IMR-90 (cell line): ENCODE data around the gene ZDHHC14. TPM values are rescaled to one million over a fixed set of nuclear protein-coding genes. Genes with fewer than 3 reads are reported as not detected.

Source experiments
- ATAC-seq: fragments of 200-7000 bp; cut with Tn5 transposase; 2 replicates; pipeline ENCODE4 v1.9.1; 2020; ENCODE audit warnings: low read depth, mild to moderate bottlenecking, moderate library complexity
- BruUV-seq: library from RNA; stranded (reverse); fragments of 400-500 nt; replicated peaks from 2 replicates; lab custom pipeline; 2021; lab: Mats Ljungman, UMichigan
- CTCF ChIA-PET: fragments of 300-600 bp; formaldehyde crosslinking; extraction: SDS; loops from one replicate; lab custom pipeline; 2021; ENCODE audit warnings: antibody characterized with exemption; lab: Yijun Ruan, JAX
- POLR2A ChIA-PET: fragments of 300-600 bp; sonication (Branson Sonifier 250); formaldehyde crosslinking; loops from one replicate; lab custom pipeline; 2022; ENCODE audit warnings: antibody characterized with exemption; ENCODE audit not compliant: unreplicated experiment; lab: Charles Lee
- DNase-seq: peaks from one replicate; pipeline ENCODE4 v3.0.0; 2013
- H2AFZ ChIP-seq: replicated peaks from 2 replicates; pipeline ENCODE3; 2013; ENCODE audit warnings: low read length, mild to moderate bottlenecking; ENCODE audit not compliant: poor library complexity
- H2AK5ac ChIP-seq: 2 replicates; pipeline ENCODE4 v1.6.1; 2013; ENCODE audit warnings: low read depth, low read length, inconsistent platforms
- H2AK9ac ChIP-seq: replicated peaks from 2 replicates; pipeline ENCODE3; 2013; ENCODE audit warnings: mild to moderate bottlenecking, low read depth, low read length, moderate library complexity; ENCODE audit not compliant: poor library complexity
- H2BK120ac ChIP-seq: 2 replicates; pipeline ENCODE4 v1.6.1; 2013; ENCODE audit warnings: low read depth, low read length, inconsistent platforms
- H2BK15ac ChIP-seq: 3 replicates; pipeline ENCODE4 v1.6.1; 2013; ENCODE audit warnings: low read depth, low read length, inconsistent platforms
- H2BK20ac ChIP-seq: 2 replicates; pipeline ENCODE4 v1.6.1; 2013; ENCODE audit warnings: low read depth, mild to moderate bottlenecking, inconsistent platforms, low read length, moderate library complexity
- H2BK5ac ChIP-seq: 2 replicates; pipeline ENCODE4 v1.6.1; 2013; ENCODE audit warnings: mild to moderate bottlenecking, low read depth, low read length, inconsistent platforms; ENCODE audit not compliant: poor library complexity, severe bottlenecking
- H3K14ac ChIP-seq: replicated peaks from 2 replicates; pipeline ENCODE4 v1.6.1; 2013; ENCODE audit warnings: low read depth, low read length, inconsistent platforms
- H3K18ac ChIP-seq: 2 replicates; pipeline ENCODE4 v1.6.1; 2013; ENCODE audit warnings: low read depth, low read length, control low read depth
- H3K23ac ChIP-seq: 2 replicates; pipeline ENCODE4 v1.6.1; 2013; ENCODE audit warnings: low read depth, low read length, inconsistent platforms
- H3K27ac ChIP-seq: 2 replicates; pipeline ENCODE4 v1.5.1; 2013; ENCODE audit warnings: mild to moderate bottlenecking, control low read depth, low read length; ENCODE audit not compliant: insufficient read depth
- H3K27me3 ChIP-seq: 2 replicates; pipeline ENCODE4 v1.6.1; 2013; ENCODE audit warnings: low read length; ENCODE audit not compliant: control insufficient read depth, insufficient read depth
- H3K36me3 ChIP-seq: 2 replicates; pipeline ENCODE4 v1.6.1; 2013; ENCODE audit warnings: low read length, mixed read lengths; ENCODE audit not compliant: control insufficient read depth, insufficient read depth
- H3K4ac ChIP-seq: 2 replicates; pipeline ENCODE4 v1.6.1; 2013; ENCODE audit warnings: low read depth, low read length, inconsistent platforms
- H3K4me1 ChIP-seq: 2 replicates; pipeline ENCODE4 v1.6.1; 2013; ENCODE audit warnings: low read length, mixed read lengths; ENCODE audit not compliant: control insufficient read depth, insufficient read depth
- H3K4me2 ChIP-seq: 2 replicates; pipeline ENCODE4 v1.6.1; 2013; ENCODE audit warnings: low read depth, mild to moderate bottlenecking, control low read depth, low read length, moderate library complexity
- H3K4me3 ChIP-seq: 2 replicates; pipeline ENCODE4 v1.5.1; 2013; ENCODE audit warnings: low read depth, mild to moderate bottlenecking, control low read depth, low read length, moderate library complexity; ENCODE audit not compliant: insufficient read depth
- H3K56ac ChIP-seq: 2 replicates; pipeline ENCODE4 v1.6.1; 2013; ENCODE audit warnings: low read length, inconsistent platforms; ENCODE audit not compliant: insufficient read depth; ENCODE audit errors: extremely low read depth
- H3K79me1 ChIP-seq, 2 experiments: 2 replicates each; pipeline ENCODE4 v1.6.1; 2013; ENCODE audit warnings: low read length in 2 of 2, inconsistent platforms in 1 of 2, low read depth in 1 of 2
- H3K9ac ChIP-seq: 2 replicates; pipeline ENCODE4 v1.6.1; 2013; ENCODE audit warnings: low read depth, low read length, control low read depth
- H3K9me1 ChIP-seq: 2 replicates; pipeline ENCODE4 v1.6.1; 2013; ENCODE audit warnings: low read length, inconsistent platforms; ENCODE audit not compliant: insufficient read depth
- H3K9me3 ChIP-seq: 2 replicates; pipeline ENCODE4 v1.6.1; 2013; ENCODE audit warnings: low read length; ENCODE audit not compliant: control insufficient read depth, insufficient read depth
- H4K20me1 ChIP-seq: 2 replicates; pipeline ENCODE4 v1.6.1; 2013; ENCODE audit warnings: low read length, inconsistent platforms; ENCODE audit not compliant: insufficient read depth
- H4K5ac ChIP-seq: 2 replicates; pipeline ENCODE4 v1.6.1; 2013; ENCODE audit warnings: mild to moderate bottlenecking, low read depth, low read length, control low read depth
- H4K8ac ChIP-seq, 2 experiments: 2 replicates each; pipeline ENCODE4 v1.6.1; 2013; ENCODE audit warnings: low read depth in 2 of 2, low read length in 2 of 2, control low read depth in 1 of 2, inconsistent platforms in 1 of 2
- H4K91ac ChIP-seq: 2 replicates; pipeline ENCODE4 v1.6.1; 2013; ENCODE audit warnings: low read depth, low read length, inconsistent platforms; ENCODE audit not compliant: insufficient read depth
- BHLHE40 ChIP-seq: fragments of 150-350 bp; IDR thresholded peaks from 2 replicates; pipeline ENCODE4 v1.6.1; 2016; ENCODE audit warnings: mild to moderate bottlenecking, low read depth, low read length
- CEBPB ChIP-seq: IDR thresholded peaks from 2 replicates; pipeline ENCODE4 v1.6.1; 2012; ENCODE audit warnings: low read depth, low read length, improper control_type of control experiment
- CHD1 ChIP-seq: IDR thresholded peaks from 2 replicates; pipeline ENCODE4 v1.6.1; 2012; ENCODE audit warnings: low read depth, low read length, improper control_type of control experiment
- CTCF ChIP-seq: conservative IDR thresholded peaks from 2 replicates; pipeline ENCODE4 v1.5.1; 2012; ENCODE audit warnings: mild to moderate bottlenecking, low read depth, low read length, improper control_type of control experiment
- ELK1 ChIP-seq: fragments of 150-350 bp; IDR thresholded peaks from 2 replicates; pipeline ENCODE4 v1.6.1; 2016; ENCODE audit warnings: low read depth, mild to moderate bottlenecking, low read length, moderate library complexity, borderline replicate concordance
- FOS ChIP-seq: fragments of 150-350 bp; IDR thresholded peaks from 2 replicates; pipeline ENCODE4 v1.6.1; 2016; ENCODE audit warnings: low read depth, low read length
- MAFK ChIP-seq: IDR thresholded peaks from 2 replicates; pipeline ENCODE4 v1.6.1; 2012; ENCODE audit warnings: low read depth, low read length, improper control_type of control experiment
- MAZ ChIP-seq: IDR thresholded peaks from 2 replicates; pipeline ENCODE4 v1.6.1; 2012; ENCODE audit warnings: low read depth, mild to moderate bottlenecking, low read length, improper control_type of control experiment, moderate library complexity, borderline replicate concordance
- MXI1 ChIP-seq: IDR thresholded peaks from 2 replicates; pipeline ENCODE4 v1.6.1; 2012; ENCODE audit warnings: low read depth, mild to moderate bottlenecking, low read length, moderate library complexity, borderline replicate concordance
- NFE2L2 ChIP-seq: fragments of 150-350 bp; IDR thresholded peaks from 2 replicates; pipeline ENCODE4 v1.6.1; 2016; ENCODE audit warnings: low read depth, mild to moderate bottlenecking, low read length
- POLR2A ChIP-seq: IDR thresholded peaks from 2 replicates; pipeline ENCODE4 v1.6.1; 2012; ENCODE audit warnings: mild to moderate bottlenecking, low read depth, low read length
- RAD21 ChIP-seq: IDR thresholded peaks from 2 replicates; pipeline ENCODE4 v1.6.1; 2012; ENCODE audit warnings: low read length, improper control_type of control experiment
- RCOR1 ChIP-seq: IDR thresholded peaks from 2 replicates; pipeline ENCODE4 v1.6.1; 2012; ENCODE audit warnings: mild to moderate bottlenecking, low read length, improper control_type of control experiment; ENCODE audit not compliant: insufficient replicate concordance
- RFX5 ChIP-seq: IDR thresholded peaks from 2 replicates; pipeline ENCODE4 v1.8.0; 2012; ENCODE audit warnings: low read depth, mild to moderate bottlenecking, low read length, moderate library complexity
- SMC3 ChIP-seq: fragments of 150-350 bp; IDR thresholded peaks from 2 replicates; pipeline ENCODE4 v1.6.1; 2016; ENCODE audit warnings: low read depth, mild to moderate bottlenecking, antibody characterized with exemption, low read length, moderate library complexity
- USF2 ChIP-seq: fragments of 150-350 bp; IDR thresholded peaks from 2 replicates; pipeline ENCODE4 v1.6.1; 2017; ENCODE audit warnings: mild to moderate bottlenecking, antibody characterized with exemption, low read length, low read depth
- WGBS, 2 experiments: methylation state at CpG; one replicate each; pipeline versions ENCODE4 v1.1.5 to v1.1.7; 2013; ENCODE audit warnings: missing lambda C conversion rate in 2 of 2; ENCODE audit not compliant: insufficient read length in 1 of 2; ENCODE audit errors: extremely low coverage in 2 of 2; 5-methylcytosine and 5-hydroxymethylcytosine counted together
- dilution Hi-C: fragments of 300-500 bp; cut with HindIII; formaldehyde crosslinking; loops from one replicate; pipeline ENCODE4 v1.14.3; 2018; ENCODE audit warnings: low sequenced_read_pairs; ENCODE audit not compliant: unreplicated experiment
- in situ Hi-C: fragments of 300-500 bp; cut with MboI; formaldehyde crosslinking; loops from 3 replicates; pipeline ENCODE4 v1.14.3; 2019; ENCODE audit warnings: low sequenced_read_pairs, inconsistent platforms, mixed read lengths
- intact Hi-C: fragments of 100-400 bp; cut with micrococcal nuclease; formaldehyde crosslinking; loops from 2 replicates; pipeline ENCODE4 v1.10.0; 2022
- polyA plus RNA-seq, 3 experiments: library from polyadenylated mRNA; depleted of rRNA; stranded (reverse); fragments of >200 nt; gene quantifications; 2 replicates each; pipeline ENCODE4 v1.2.3, GENCODE V29; 2012; ENCODE audit warnings: low replicate concordance in 1 of 3
- total RNA-seq: library from RNA; depleted of rRNA; stranded (reverse); fragments of >200 nt; gene quantifications from 2 replicates; pipeline ENCODE4 v1.2.3, GENCODE V29; 2012

The ZDHHC14 gene
- total and polyA plus RNA-seq, 2 of the 4 experiments (the other 2 are of a cell fraction) = 0.90 to 2.0 TPM

- Histone ChIP-seq H3K4me1 (no peaks in the 10 kb centered on the region), H4K5ac (no peak overlapping the region), H3K4me2 (no peak overlapping the region), H3K9ac (no peak overlapping the region), H2BK120ac (no peak overlapping the region), H2BK15ac (no peak overlapping the region), H4K8ac (no peak overlapping the region), H3K18ac (no peak overlapping the region), H4K20me1 (no peaks in the 10 kb centered on the region), H4K91ac (no peak overlapping the region), H3K23ac (no peak overlapping the region), H2BK5ac (no peak overlapping the region), H2BK20ac (no peak overlapping the region), H3K27ac (no peak overlapping the region), H3K14ac (no peak overlapping the region), H3K9me1 (no peaks in the 10 kb centered on the region), H3K9me3 (no peaks in the 10 kb centered on the region), H3K4me3 (no peak overlapping the region), H2AK9ac (no peak overlapping the region), H3K36me3 (no peaks in the 10 kb centered on the region), H3K27me3 (no peaks in the 10 kb centered on the region; the same call in 1 of the 2 replicates), H2AK5ac (no peak overlapping the region), H3K56ac (no peak overlapping the region), H2AFZ (no peak overlapping the region), H3K4ac (no peak overlapping the region), H3K79me1 (no peaks in the 10 kb centered on the region)
- dilution Hi-C loops = no loop called here
- intact Hi-C loops = no loop called here
- BruUV-seq = no TSS peak
- WGBS, 2 experiments = 90% methylated on average over 2 of the region's 3 CpGs; no CpG with 5 or more reads in 1 of the 2 experiments
- DNase-seq (no peak), ATAC-seq (no peak)
- no peak for TF ChIP-seq NFE2L2
- no peak for TF ChIP-seq CHD1
- TF ChIP-seq CEBPB = no peak
- TF ChIP-seq FOS = no peak
- no peak for TF ChIP-seq RCOR1
- TF ChIP-seq MAZ = no peak
- TF ChIP-seq POLR2A = no peak
- TF ChIP-seq USF2 = no peak
- TF ChIP-seq RFX5 = no peak
- no peak for TF ChIP-seq BHLHE40
- no peak for TF ChIP-seq MAFK
- TF ChIP-seq SMC3 = no peak
- TF ChIP-seq CTCF = no peak
- TF ChIP-seq RAD21 = no peak
- no peak for TF ChIP-seq MXI1
- no peak for TF ChIP-seq ELK1
- in situ Hi-C loops = no loop called here
- ChIA-PET POLR2A (no interaction called here), CTCF (no interaction called here)
Observed at GRCh38 chr6:157549468-157549745, 168.4 kb downstream of the ZDHHC14 start.
